Mesenchymal stem cell (in vitro differentiated cells and primary cell): ENCODE results near the gene OR6K6.

Experiments used
- DNase-seq: peaks from one replicate; pipeline ENCODE4 v3.0.0-alpha.2; 2013
- H2AFZ ChIP-seq: one replicate; pipeline ENCODE4 v1.6.1; 2013; ENCODE audit warnings: low read depth, mild to moderate bottlenecking, control low read depth, inconsistent platforms, low read length, moderate library complexity
- H2AK5ac ChIP-seq: 2 replicates; pipeline ENCODE4 v1.6.1; 2013; ENCODE audit warnings: low read length, moderate library complexity, mild to moderate bottlenecking, inconsistent platforms; ENCODE audit not compliant: severe bottlenecking
- H2BK120ac ChIP-seq: one replicate; pipeline ENCODE4 v1.6.1; 2013; ENCODE audit warnings: low read depth, mild to moderate bottlenecking, inconsistent platforms, low read length, moderate library complexity
- H2BK12ac ChIP-seq, 2 experiments: one replicate each; pipeline ENCODE4 v1.6.1; 2013; ENCODE audit warnings: inconsistent platforms in 2 of 2, low read length in 2 of 2, mild to moderate bottlenecking in 2 of 2, moderate library complexity in 2 of 2, control low read depth in 1 of 2
- H2BK15ac ChIP-seq: one replicate; pipeline ENCODE4 v1.6.1; 2013; ENCODE audit warnings: mild to moderate bottlenecking, low read depth, inconsistent platforms; ENCODE audit not compliant: poor library complexity, severe bottlenecking
- H2BK5ac ChIP-seq: 2 replicates; pipeline ENCODE4 v1.6.1; 2013; ENCODE audit warnings: low read depth, mild to moderate bottlenecking, low read length, control low read depth, inconsistent platforms; ENCODE audit not compliant: poor library complexity, severe bottlenecking
- H3K14ac ChIP-seq, 2 experiments: one replicate each; pipeline ENCODE4 v1.6.1; 2013; ENCODE audit warnings: inconsistent platforms in 2 of 2, low read length in 2 of 2, control low read depth in 1 of 2, mild to moderate bottlenecking in 1 of 2, moderate library complexity in 1 of 2
- H3K18ac ChIP-seq, 2 experiments: one replicate each; pipeline ENCODE4 v1.6.1; 2013; ENCODE audit warnings: inconsistent platforms in 2 of 2, low read length in 2 of 2, control low read depth in 1 of 2, low read depth in 1 of 2, mild to moderate bottlenecking in 1 of 2
- H3K23ac ChIP-seq, 2 experiments: one replicate each; pipeline ENCODE4 v1.6.1; 2013; ENCODE audit warnings: inconsistent platforms in 2 of 2, low read length in 2 of 2, mild to moderate bottlenecking in 2 of 2, moderate library complexity in 2 of 2, control low read depth in 1 of 2
- H3K27ac ChIP-seq: 2 replicates; pipeline ENCODE4 v1.5.1; 2013; ENCODE audit warnings: mild to moderate bottlenecking, moderate library complexity, low read length, control low read depth, inconsistent platforms; ENCODE audit not compliant: poor library complexity, severe bottlenecking
- H3K27me3 ChIP-seq, 2 experiments: 2 replicates each; pipeline versions ENCODE4 v1.6.1 to v1.7.0; 2013; ENCODE audit warnings: low read length in 2 of 2, mild to moderate bottlenecking in 2 of 2, moderate library complexity in 2 of 2, control low read depth in 1 of 2, inconsistent platforms in 1 of 2; ENCODE audit not compliant: control insufficient read depth in 1 of 2, insufficient read depth in 1 of 2
- H3K36me3 ChIP-seq, 2 experiments: 2 replicates each; pipeline versions ENCODE4 v1.6.1 to v1.7.0; 2013; ENCODE audit warnings: low read length in 2 of 2, control low read depth in 1 of 2, inconsistent platforms in 1 of 2, low read depth in 1 of 2, mild to moderate bottlenecking in 1 of 2; ENCODE audit not compliant: insufficient read depth in 2 of 2, control insufficient read depth in 1 of 2
- H3K4ac ChIP-seq, 2 experiments: one replicate each; pipeline ENCODE4 v1.6.1; 2013; ENCODE audit warnings: inconsistent platforms in 2 of 2, low read length in 2 of 2, mild to moderate bottlenecking in 2 of 2, moderate library complexity in 2 of 2, control low read depth in 1 of 2, low read depth in 1 of 2
- H3K4me1 ChIP-seq: 2 replicates; pipeline ENCODE4 v1.6.1; 2013; ENCODE audit warnings: low read depth, low read length, control low read depth; ENCODE audit not compliant: control insufficient read depth, insufficient read depth
- H3K4me2 ChIP-seq: 2 replicates; pipeline ENCODE4 v1.6.1; 2013; ENCODE audit warnings: low read length, mild to moderate bottlenecking, inconsistent platforms; ENCODE audit not compliant: poor library complexity, severe bottlenecking
- H3K4me3 ChIP-seq, 2 experiments: 2 replicates each; pipeline versions ENCODE4 v1.5.1 to v1.7.0; 2013; ENCODE audit warnings: low read length in 2 of 2, mild to moderate bottlenecking in 2 of 2, control low read depth in 1 of 2, low read depth in 1 of 2; ENCODE audit not compliant: insufficient read depth in 1 of 2
- H3K79me1 ChIP-seq: replicated peaks from 2 replicates; pipeline ENCODE4 v1.6.1; 2013; ENCODE audit warnings: mild to moderate bottlenecking, control low read depth, low read length, inconsistent platforms; ENCODE audit not compliant: poor library complexity, severe bottlenecking
- H3K9ac ChIP-seq: 2 replicates; pipeline ENCODE4 v1.7.0; 2013; ENCODE audit warnings: mild to moderate bottlenecking, low read length, moderate library complexity
- H3K9me3 ChIP-seq: 2 replicates; pipeline ENCODE4 v1.7.0; 2013; ENCODE audit warnings: mild to moderate bottlenecking, low read length; ENCODE audit not compliant: control insufficient read depth
- H4K8ac ChIP-seq: one replicate; pipeline ENCODE4 v1.6.1; 2013; ENCODE audit warnings: inconsistent platforms, mild to moderate bottlenecking, low read length, moderate library complexity
- H4K91ac ChIP-seq: one replicate; pipeline ENCODE4 v1.6.1; 2013; ENCODE audit warnings: mild to moderate bottlenecking, low read length, inconsistent platforms
- WGBS: methylation state at CpG from one replicate; pipeline ENCODE4 v1.1.7; 2013; ENCODE audit warnings: mixed read lengths; 5-methylcytosine and 5-hydroxymethylcytosine counted together

Gene OR6K6

DNA sequence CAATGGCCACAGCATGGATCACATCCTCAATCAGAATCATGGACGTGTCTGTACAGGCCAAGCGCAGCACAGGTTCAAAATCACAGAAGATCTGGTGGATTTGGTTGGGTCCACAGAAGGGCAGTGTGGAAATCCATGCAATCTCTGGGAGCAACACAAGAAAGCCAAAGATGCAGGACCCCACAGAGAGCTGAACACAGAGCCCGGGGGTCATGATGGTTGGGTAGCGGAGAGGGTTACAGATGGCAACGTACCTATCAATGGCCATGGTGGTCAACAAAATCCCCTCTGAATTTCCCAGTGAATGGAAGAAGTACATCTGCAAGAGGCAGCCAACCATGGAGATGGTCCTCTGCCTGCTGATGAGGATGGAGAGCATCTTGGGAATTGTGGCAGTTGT is 30.1 kb upstream of the OR6K6 start:
- H2AK5ac ChIP-seq = no peak overlapping the region
- no peaks in the 10 kb centered on the region for H3K4me1 ChIP-seq
- H3K14ac ChIP-seq = no peak overlapping the region
- H3K79me1 ChIP-seq = no peaks in the 10 kb centered on the region
- no peak overlapping the region for H2AFZ ChIP-seq
- H3K23ac ChIP-seq = no peak overlapping the region
- H3K18ac ChIP-seq = no peak overlapping the region
- H2BK15ac ChIP-seq = no peak overlapping the region
- H3K36me3 ChIP-seq = no peaks in the 10 kb centered on the region
- H3K27me3 ChIP-seq = no peaks in the 10 kb centered on the region
- H3K4me3 ChIP-seq = no peak overlapping the region
- H4K91ac ChIP-seq = no peak overlapping the region
- no peak overlapping the region for H3K4ac ChIP-seq
- whole genome bisulfite sequencing = 88% methylated on average over 5 of the region's 5 CpGs
- H3K9me3 ChIP-seq = no peaks in the 10 kb centered on the region
- no peak overlapping the region for H2BK5ac ChIP-seq
- H3K4me2 ChIP-seq = no peak overlapping the region
- DNase-seq = no peak
- no peak overlapping the region for H2BK12ac ChIP-seq
- no peak overlapping the region for H3K27ac ChIP-seq
- H3K9ac ChIP-seq = no peak overlapping the region
- no peak overlapping the region for H2BK120ac ChIP-seq
- H4K8ac ChIP-seq = no peak overlapping the region

DNA sequence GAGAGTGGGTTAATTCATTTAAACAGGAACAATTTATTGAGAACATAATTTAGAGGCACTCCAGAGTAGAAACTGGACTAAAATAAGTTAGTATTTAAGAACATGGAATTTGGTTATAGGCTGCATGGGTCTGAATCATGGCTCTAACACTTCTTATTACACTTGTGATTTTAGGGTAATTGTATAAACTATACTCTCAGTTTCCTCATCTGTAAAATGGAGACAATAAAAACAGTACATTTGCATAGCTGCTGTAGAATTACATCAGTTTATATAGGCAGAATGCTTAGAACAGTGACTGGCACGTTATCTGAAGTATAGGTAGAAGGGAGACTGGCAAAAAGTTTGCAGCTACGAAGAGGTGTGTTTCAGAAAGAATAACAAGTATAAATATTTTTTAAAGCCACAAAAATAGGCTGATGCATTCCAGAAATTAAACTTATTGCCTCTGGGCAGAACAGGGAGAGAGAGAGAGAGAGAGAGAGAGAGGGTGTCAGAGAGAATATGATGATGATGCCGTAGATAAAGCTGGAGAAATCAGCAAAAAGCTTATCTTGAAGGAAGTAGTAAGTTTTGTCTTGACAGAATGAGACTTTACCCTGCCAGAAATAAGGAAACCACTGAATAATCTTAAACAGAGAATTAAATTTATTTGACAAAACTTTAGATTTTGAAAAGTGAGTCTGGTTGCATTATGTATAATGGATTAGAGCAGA is 25.9 kb upstream of the OR6K6 start:
- Histone ChIP-seq H3K27me3 (no peaks in the 10 kb centered on the region), H4K8ac (no peak overlapping the region), H3K4me3 (no peak overlapping the region), H2AK5ac (no peak overlapping the region), H3K9me3 (no peaks in the 10 kb centered on the region), H2BK15ac (no peak overlapping the region), H3K79me1 (no peaks in the 10 kb centered on the region), H3K18ac (no peak overlapping the region), H3K36me3 (no peaks in the 10 kb centered on the region), H3K27ac (no peak overlapping the region), H2BK12ac (no peak overlapping the region), H3K23ac (no peak overlapping the region), H3K4me1 (no peaks in the 10 kb centered on the region), H3K9ac (no peak overlapping the region), H2BK120ac (no peak overlapping the region), H3K14ac (no peak overlapping the region), H3K4ac (no peak overlapping the region), H4K91ac (no peak overlapping the region), H2BK5ac (no peak overlapping the region), H3K4me2 (no peak overlapping the region), H2AFZ (no peak overlapping the region)
- WGBS = 50% methylated on average over 1 of the region's 3 CpGs
- no peak for DNase-seq

DNA sequence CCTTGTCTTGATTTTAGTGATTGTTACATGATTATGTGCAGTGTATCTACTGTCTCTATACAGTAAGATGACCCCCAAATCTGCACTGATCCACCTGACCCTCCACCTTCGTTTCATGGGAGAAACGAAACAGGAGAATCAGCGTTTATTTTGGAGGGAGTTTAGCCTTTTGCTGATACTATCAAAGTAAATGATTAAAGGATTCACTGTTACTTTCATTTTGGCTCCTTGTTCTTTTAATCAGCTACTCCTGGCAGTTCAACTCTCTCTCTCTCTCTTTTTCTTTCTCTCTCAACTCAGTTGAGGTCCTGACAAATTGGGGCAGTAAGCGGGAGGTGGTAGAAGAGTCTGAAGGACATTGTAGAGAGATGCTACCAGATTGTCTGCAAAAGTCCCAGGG is 24.1 kb upstream of the OR6K6 start:
- DNase-seq = no peak
- H2AFZ ChIP-seq = no peak overlapping the region
- no peak overlapping the region for H4K8ac ChIP-seq
- H3K27ac ChIP-seq = no peak overlapping the region
- no peaks in the 10 kb centered on the region for H3K9me3 ChIP-seq
- no peak overlapping the region for H3K4me3 ChIP-seq
- H3K79me1 ChIP-seq = no peaks in the 10 kb centered on the region
- 92% methylated on average over 1 of the region's 4 CpGs for WGBS
- no peak overlapping the region for H2BK120ac ChIP-seq
- H3K14ac ChIP-seq = no peak overlapping the region
- H2BK5ac ChIP-seq = no peak overlapping the region
- H3K18ac ChIP-seq = no peak overlapping the region
- no peak overlapping the region for H3K4ac ChIP-seq
- no peaks in the 10 kb centered on the region for H3K4me1 ChIP-seq
- no peak overlapping the region for H4K91ac ChIP-seq
- H2BK12ac ChIP-seq = no peak overlapping the region
- H3K9ac ChIP-seq = no peak overlapping the region
- no peaks in the 10 kb centered on the region for H3K36me3 ChIP-seq
- no peak overlapping the region for H2AK5ac ChIP-seq
- H3K27me3 ChIP-seq = no peaks in the 10 kb centered on the region
- H3K4me2 ChIP-seq = no peak overlapping the region
- H3K23ac ChIP-seq = no peak overlapping the region
- no peak overlapping the region for H2BK15ac ChIP-seq

DNA sequence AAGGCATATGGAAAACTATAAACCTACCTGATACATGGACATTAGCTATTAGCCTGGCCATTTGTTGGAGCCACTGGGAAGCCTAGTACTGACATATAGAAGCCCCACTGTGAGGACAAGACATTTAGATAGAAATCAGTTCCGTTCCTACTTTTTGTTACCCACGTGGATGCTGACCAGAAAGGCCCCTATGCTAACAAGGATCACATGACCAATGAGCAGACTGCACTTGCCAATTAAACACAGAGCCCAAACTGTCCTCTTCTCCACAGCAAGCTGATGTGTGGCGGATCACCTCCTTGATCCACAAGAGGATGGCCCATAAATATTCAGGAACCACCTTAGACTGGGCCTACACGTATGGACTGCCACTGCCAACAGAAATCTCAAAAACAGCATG is 22.8 kb upstream of the OR6K6 start:
- Histone ChIP-seq H3K4me1 (no peaks in the 10 kb centered on the region), H2BK15ac (no peak overlapping the region)
- no peak for DNase-seq

More for the DNA sequence above, 22.8 kb upstream of the OR6K6 start:
- H3K14ac ChIP-seq = no peak overlapping the region
- H3K18ac ChIP-seq = no peak overlapping the region
- H3K4me2 ChIP-seq = no peak overlapping the region
- no peak overlapping the region for H3K23ac ChIP-seq
- no peak overlapping the region for H2AFZ ChIP-seq
- H2AK5ac ChIP-seq = no peak overlapping the region
- H3K4me3 ChIP-seq = no peak overlapping the region
- no peak overlapping the region for H4K8ac ChIP-seq
- 74% methylated on average over 4 of the region's 4 CpGs for WGBS
- H3K4ac ChIP-seq = no peak overlapping the region
- H3K9ac ChIP-seq = no peak overlapping the region
- no peak overlapping the region for H3K27ac ChIP-seq
- H3K79me1 ChIP-seq = no peaks in the 10 kb centered on the region
- no peaks in the 10 kb centered on the region for H3K9me3 ChIP-seq
- H2BK12ac ChIP-seq = no peak overlapping the region
- H2BK5ac ChIP-seq = no peak overlapping the region
- no peaks in the 10 kb centered on the region for H3K36me3 ChIP-seq
- no peak overlapping the region for H4K91ac ChIP-seq
- no peaks in the 10 kb centered on the region for H3K27me3 ChIP-seq
- no peak overlapping the region for H2BK120ac ChIP-seq
